GM13976 (cell line): ENCODE results near the gene ANXA4.
"Not testable (repeated sequence)": the region's sequence is repeated elsewhere in the genome, so short reads cannot be mapped to it uniquely, and the experiment has no call there.

Experiments used
- DNase-seq: peaks from one replicate; pipeline ENCODE4 v3.0.0; 2012; ENCODE audit warnings: low spot score
- in situ Hi-C: fragments of 300-500 bp; cut with MboI; formaldehyde crosslinking; loops from one replicate; pipeline ENCODE4 v1.12.0; 2022; ENCODE audit warnings: low sequenced_read_pairs, mixed read lengths, inconsistent platforms; ENCODE audit not compliant: unreplicated experiment
- TF ChIP-seq, protein P1 (sequence below): IDR thresholded peaks from 2 replicates; pipeline ENCODE4 v1.5.1; 2012; ENCODE audit warnings: borderline replicate concordance, mild to moderate bottlenecking; ENCODE audit not compliant: insufficient read depth; ENCODE audit errors: extremely low read depth, missing control alignments, control extremely low read depth

The ANXA4 gene

DNA sequence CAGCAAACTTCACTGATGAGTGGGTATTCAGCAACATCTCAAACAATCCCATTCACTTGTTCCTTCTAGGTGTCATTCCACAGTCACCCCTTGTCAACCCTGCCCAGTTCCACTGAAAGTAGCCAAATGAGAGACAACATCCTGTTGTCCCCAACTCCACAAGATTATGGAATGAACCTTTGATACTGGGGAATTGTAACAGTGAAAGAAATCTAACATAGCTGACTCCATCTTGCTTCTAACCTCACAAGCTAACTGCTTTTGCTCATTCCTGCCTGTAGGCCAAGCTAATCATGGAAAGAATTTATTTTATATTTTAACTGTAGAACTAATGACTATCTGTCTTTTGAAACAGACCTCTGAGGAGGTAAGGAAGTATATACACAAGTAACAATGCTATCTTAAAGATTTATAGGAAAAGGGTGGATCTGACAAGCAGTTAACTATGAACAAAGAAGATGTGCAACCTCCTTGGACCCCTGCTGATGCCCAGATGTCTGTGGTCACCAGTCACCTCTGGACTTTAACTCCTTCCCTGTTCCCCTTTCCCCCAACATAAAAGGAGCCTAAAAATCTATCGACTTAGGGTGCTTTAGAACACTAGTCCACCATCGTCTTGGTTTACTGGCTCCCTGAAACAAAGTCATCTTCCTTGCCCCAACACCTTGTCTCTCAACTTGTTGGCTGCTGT lies 6.9 kb upstream of the ANXA4 start:
- in situ Hi-C loops: loop anchor here (5.0 kb wide), 1 partner anchor 77 kb away; no protein-coding TSS in a partner anchor
- TF ChIP-seq, protein P1, sequence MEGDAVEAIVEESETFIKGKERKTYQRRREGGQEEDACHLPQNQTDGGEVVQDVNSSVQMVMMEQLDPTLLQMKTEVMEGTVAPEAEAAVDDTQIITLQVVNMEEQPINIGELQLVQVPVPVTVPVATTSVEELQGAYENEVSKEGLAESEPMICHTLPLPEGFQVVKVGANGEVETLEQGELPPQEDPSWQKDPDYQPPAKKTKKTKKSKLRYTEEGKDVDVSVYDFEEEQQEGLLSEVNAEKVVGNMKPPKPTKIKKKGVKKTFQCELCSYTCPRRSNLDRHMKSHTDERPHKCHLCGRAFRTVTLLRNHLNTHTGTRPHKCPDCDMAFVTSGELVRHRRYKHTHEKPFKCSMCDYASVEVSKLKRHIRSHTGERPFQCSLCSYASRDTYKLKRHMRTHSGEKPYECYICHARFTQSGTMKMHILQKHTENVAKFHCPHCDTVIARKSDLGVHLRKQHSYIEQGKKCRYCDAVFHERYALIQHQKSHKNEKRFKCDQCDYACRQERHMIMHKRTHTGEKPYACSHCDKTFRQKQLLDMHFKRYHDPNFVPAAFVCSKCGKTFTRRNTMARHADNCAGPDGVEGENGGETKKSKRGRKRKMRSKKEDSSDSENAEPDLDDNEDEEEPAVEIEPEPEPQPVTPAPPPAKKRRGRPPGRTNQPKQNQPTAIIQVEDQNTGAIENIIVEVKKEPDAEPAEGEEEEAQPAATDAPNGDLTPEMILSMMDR: no peak
- DNase-seq: no peak

- in situ Hi-C loops: loop anchor here (5.0 kb wide), 1 partner anchor 77 kb away; no protein-coding TSS in a partner anchor
- TF ChIP-seq, protein P1: no peak
- DNase-seq: no peak
Measured at GRCh38 chr2:69735686-69736085, 6.2 kb upstream of the ANXA4 start.

GRCh38 chr2:69738149-69738548 lies 3.8 kb upstream of the ANXA4 start:
- in situ Hi-C loops: loop anchor here (5.0 kb wide), 1 partner anchor 74 kb away; no protein-coding TSS in a partner anchor

GRCh38 chr2:69740502-69740951 lies 1.4 kb upstream of the ANXA4 start:
- in situ Hi-C loops: no loop called here
- TF ChIP-seq, protein P1: no peak
- no peak for DNase-seq

More at GRCh38 chr2:69738149-69738548, 3.8 kb upstream of the ANXA4 start:
- DNase-seq: not testable (repeated sequence)

- peak; percentile 74 for DNase-seq
- TF ChIP-seq, protein P1: no peak
- in situ Hi-C loops: no loop called here
Measured at GRCh38 chr2:69741229-69741574, 732 bp upstream of the ANXA4 start.

GRCh38 chr2:69742322-69742952 lies 503 bp downstream of the ANXA4 start:
- in situ Hi-C loops: no loop called here
- TF ChIP-seq, protein P1: no peak
- DNase-seq: no peak

DNA sequence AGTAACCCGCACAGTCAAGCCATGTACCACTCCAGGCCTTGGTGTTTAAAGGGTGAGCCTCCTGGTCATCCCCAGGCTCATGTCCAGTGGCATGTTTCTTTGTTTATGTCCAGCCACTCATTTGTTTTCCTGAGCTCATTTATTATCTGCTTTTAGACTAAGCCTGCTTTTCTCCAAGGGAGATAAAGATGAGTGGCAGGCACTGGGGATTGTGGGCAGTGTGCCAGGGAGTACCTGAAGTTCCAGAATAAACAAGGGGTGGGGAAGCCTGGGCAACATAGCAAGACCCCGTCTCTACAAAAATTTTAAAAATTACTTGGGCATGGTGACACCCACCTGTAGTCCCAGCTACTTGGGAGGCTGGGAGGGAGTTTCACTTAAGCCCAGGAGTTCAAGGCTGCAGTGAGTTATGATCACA lies 1.9 kb downstream of the ANXA4 start:
- no peak for DNase-seq
- TF ChIP-seq, protein P1: no peak
- in situ Hi-C loops: no loop called here
